HepG2 (cell line): ENCODE measurements around the gene RANBP3. TPM values are rescaled to one million over a fixed set of nuclear protein-coding genes. Genes with fewer than 3 reads are reported as not detected.

Experiments
- ATAD3A ChIP-seq: sonication (generic); formaldehyde crosslinking; IDR thresholded peaks from 2 replicates; pipeline ENCODE4 v1.4.0; 2020; ENCODE audit warnings: missing genetic modification reagents
- ELF4 ChIP-seq: sonication (generic); formaldehyde crosslinking; IDR thresholded peaks from 2 replicates; pipeline ENCODE4 v1.5.0; 2020; ENCODE audit warnings: missing genetic modification reagents, mild to moderate bottlenecking, moderate library complexity, borderline replicate concordance
- ETS1 ChIP-seq: sonication (generic); formaldehyde crosslinking; IDR thresholded peaks from 2 replicates; pipeline ENCODE4 v1.4.0; 2020; ENCODE audit warnings: missing genetic modification reagents
- GPBP1L1 ChIP-seq: sonication (generic); formaldehyde crosslinking; IDR thresholded peaks from 2 replicates; pipeline ENCODE4 v1.5.0; 2020; ENCODE audit warnings: mild to moderate bottlenecking, missing genetic modification reagents
- NFIB ChIP-seq: sonication (generic); formaldehyde crosslinking; IDR thresholded peaks from 2 replicates; pipeline ENCODE4 v1.9.0; 2021; ENCODE audit warnings: missing genetic modification reagents, mild to moderate bottlenecking, borderline replicate concordance
- ZNF18 ChIP-seq: sonication (generic); formaldehyde crosslinking; IDR thresholded peaks from 2 replicates; pipeline ENCODE4 v1.8.0; 2022; ENCODE audit warnings: mild to moderate bottlenecking, missing genetic modification reagents; ENCODE audit not compliant: insufficient replicate concordance
- ZNF225 ChIP-seq: sonication (generic); formaldehyde crosslinking; IDR thresholded peaks from 2 replicates; pipeline ENCODE4 v1.4.0; 2020; ENCODE audit warnings: mild to moderate bottlenecking, missing genetic modification reagents
- ZNF317 ChIP-seq: sonication (generic); formaldehyde crosslinking; IDR thresholded peaks from 2 replicates; pipeline ENCODE4 v1.5.0; 2020; ENCODE audit warnings: mild to moderate bottlenecking, missing genetic modification reagents
- ZNF329 ChIP-seq: sonication (generic); formaldehyde crosslinking; IDR thresholded peaks from 2 replicates; pipeline ENCODE4 v1.9.0; 2021; ENCODE audit warnings: low read depth, mild to moderate bottlenecking, missing genetic modification reagents
- ZNF839 ChIP-seq: sonication (generic); formaldehyde crosslinking; IDR thresholded peaks from 2 replicates; pipeline ENCODE4 v1.4.0; 2020; ENCODE audit warnings: missing genetic modification reagents, mild to moderate bottlenecking, borderline replicate concordance
- polyA plus RNA-seq, 8 experiments: library from polyadenylated mRNA; depleted of rRNA in 3 of 8; stranded (reverse) in 7 of 8; unstranded in 1 of 8; fragments of >200 nt; fragmentation: Illumina TruSeq in 4 of 8; extraction: Trizol in 4 of 8; gene quantifications; 2 replicates each; pipeline versions ENCODE4 v1.2.1 to v1.2.3, GENCODE V29; 2011 to 2016; ENCODE audit warnings: low read depth in 4 of 8, missing spikeins in 1 of 8, mixed read lengths in 1 of 8; ENCODE audit not compliant: insufficient read depth in 1 of 8
- total RNA-seq, 5 experiments: library from RNA; depleted of rRNA; stranded (reverse); fragments of >200 nt; fragmentation: Illumina TruSeq; extraction: Trizol; gene quantifications; 2 replicates each; pipeline ENCODE4 v1.2.3, GENCODE V29; 2016; ENCODE audit warnings: low read depth in 1 of 5
- TF ChIP-seq, protein P1 (sequence below): sonication (generic); formaldehyde crosslinking; IDR thresholded peaks from 2 replicates; pipeline ENCODE4 v1.4.0; 2020; ENCODE audit warnings: missing genetic modification reagents
- TF ChIP-seq, protein P2 (sequence below): sonication (generic); formaldehyde crosslinking; IDR thresholded peaks from 2 replicates; pipeline ENCODE4 v1.4.0; 2020; ENCODE audit warnings: missing genetic modification reagents

Gene RANBP3
- total and polyA plus RNA-seq, 2 of the 13 experiments (the other 11 are each of a cell fraction or from before 2014, with no cell fraction given), result 39.5 to 149 TPM

DNA sequence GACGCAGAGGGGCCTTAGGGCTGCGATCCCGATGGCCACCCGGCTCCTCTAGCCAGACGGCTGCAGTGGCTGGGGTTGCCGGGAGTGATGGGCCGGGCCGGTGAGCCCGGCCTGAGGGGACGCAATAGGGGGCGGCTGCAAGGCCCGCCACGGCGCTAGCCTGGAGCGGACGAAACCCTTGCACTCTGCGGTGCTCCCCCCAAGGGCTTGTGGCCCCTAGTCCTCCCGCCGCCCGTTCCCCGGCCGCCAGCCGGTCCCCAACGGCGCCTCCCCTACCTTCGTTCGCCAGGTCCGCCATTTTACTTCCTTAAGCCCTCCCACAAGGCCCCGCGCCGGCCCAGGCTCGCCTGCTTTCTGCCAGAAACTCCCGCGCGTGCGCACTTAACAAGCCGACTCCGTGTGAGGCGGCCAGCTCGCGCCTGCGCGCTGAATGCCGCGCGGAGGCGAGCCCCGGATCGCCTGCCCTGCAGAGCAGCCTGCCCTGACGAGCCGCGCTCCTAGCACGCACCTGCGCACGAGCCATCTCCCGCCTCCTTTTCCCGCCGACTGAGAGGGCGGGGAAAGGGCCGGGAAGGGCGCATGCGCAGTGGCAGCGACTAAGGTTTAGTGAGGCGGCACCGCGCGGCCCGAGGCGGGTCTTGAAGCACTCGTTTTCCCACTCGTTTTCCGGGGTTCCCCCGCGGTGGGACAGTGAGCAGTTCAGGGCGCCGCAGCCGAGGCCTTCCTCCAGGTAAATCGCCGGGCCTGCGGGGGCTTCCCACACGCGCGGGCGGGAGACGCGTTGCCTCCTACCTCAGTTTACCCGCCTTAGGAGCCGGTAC lies at the start of gene RANBP3 (continued):
- TF ChIP-seq, protein P1, sequence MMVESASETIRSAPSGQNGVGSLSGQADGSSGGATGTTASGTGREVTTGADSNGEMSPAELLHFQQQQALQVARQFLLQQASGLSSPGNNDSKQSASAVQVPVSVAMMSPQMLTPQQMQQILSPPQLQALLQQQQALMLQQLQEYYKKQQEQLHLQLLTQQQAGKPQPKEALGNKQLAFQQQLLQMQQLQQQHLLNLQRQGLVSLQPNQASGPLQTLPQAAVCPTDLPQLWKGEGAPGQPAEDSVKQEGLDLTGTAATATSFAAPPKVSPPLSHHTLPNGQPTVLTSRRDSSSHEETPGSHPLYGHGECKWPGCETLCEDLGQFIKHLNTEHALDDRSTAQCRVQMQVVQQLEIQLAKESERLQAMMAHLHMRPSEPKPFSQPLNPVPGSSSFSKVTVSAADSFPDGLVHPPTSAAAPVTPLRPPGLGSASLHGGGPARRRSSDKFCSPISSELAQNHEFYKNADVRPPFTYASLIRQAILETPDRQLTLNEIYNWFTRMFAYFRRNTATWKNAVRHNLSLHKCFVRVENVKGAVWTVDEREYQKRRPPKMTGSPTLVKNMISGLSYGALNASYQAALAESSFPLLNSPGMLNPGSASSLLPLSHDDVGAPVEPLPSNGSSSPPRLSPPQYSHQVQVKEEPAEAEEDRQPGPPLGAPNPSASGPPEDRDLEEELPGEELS (CRISPR knock-in tag), result peak; percentile 96
- TF ChIP-seq ZNF329 (peak; percentile 97), ZNF18 (peak; percentile 100), ETS1 (CRISPR knock-in tag) (peak; percentile 100), ZNF839 (peak; percentile 100), NFIB (CRISPR knock-in tag) (peak; percentile 97), ZNF225 (CRISPR knock-in tag) (peak; percentile 93), GPBP1L1 (CRISPR knock-in tag) (no peak), ATAD3A (CRISPR knock-in tag) (peak; percentile 92; the same call in 1 of the 2 replicates), ZNF317 (CRISPR knock-in tag) (peak; percentile 97), ELF4 (peak; percentile 99)
- TF ChIP-seq, protein P2, sequence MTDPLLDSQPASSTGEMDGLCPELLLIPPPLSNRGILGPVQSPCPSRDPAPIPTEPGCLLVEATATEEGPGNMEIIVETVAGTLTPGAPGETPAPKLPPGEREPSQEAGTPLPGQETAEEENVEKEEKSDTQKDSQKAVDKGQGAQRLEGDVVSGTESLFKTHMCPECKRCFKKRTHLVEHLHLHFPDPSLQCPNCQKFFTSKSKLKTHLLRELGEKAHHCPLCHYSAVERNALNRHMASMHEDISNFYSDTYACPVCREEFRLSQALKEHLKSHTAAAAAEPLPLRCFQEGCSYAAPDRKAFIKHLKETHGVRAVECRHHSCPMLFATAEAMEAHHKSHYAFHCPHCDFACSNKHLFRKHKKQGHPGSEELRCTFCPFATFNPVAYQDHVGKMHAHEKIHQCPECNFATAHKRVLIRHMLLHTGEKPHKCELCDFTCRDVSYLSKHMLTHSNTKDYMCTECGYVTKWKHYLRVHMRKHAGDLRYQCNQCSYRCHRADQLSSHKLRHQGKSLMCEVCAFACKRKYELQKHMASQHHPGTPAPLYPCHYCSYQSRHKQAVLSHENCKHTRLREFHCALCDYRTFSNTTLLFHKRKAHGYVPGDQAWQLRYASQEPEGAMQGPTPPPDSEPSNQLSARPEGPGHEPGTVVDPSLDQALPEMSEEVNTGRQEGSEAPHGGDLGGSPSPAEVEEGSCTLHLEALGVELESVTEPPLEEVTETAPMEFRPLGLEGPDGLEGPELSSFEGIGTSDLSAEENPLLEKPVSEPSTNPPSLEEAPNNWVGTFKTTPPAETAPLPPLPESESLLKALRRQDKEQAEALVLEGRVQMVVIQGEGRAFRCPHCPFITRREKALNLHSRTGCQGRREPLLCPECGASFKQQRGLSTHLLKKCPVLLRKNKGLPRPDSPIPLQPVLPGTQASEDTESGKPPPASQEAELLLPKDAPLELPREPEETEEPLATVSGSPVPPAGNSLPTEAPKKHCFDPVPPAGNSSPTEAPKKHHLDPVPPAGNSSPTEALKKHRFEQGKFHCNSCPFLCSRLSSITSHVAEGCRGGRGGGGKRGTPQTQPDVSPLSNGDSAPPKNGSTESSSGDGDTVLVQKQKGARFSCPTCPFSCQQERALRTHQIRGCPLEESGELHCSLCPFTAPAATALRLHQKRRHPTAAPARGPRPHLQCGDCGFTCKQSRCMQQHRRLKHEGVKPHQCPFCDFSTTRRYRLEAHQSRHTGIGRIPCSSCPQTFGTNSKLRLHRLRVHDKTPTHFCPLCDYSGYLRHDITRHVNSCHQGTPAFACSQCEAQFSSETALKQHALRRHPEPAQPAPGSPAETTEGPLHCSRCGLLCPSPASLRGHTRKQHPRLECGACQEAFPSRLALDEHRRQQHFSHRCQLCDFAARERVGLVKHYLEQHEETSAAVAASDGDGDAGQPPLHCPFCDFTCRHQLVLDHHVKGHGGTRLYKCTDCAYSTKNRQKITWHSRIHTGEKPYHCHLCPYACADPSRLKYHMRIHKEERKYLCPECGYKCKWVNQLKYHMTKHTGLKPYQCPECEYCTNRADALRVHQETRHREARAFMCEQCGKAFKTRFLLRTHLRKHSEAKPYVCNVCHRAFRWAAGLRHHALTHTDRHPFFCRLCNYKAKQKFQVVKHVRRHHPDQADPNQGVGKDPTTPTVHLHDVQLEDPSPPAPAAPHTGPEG (CRISPR knock-in tag), result peak; percentile 99
